Endothelial cell of umbilical vein (primary cell): ENCODE results near the gene ANXA6. TPM values are rescaled to one million over a fixed set of nuclear protein-coding genes. Genes with fewer than 3 reads are reported as not detected.

Source experiments
- BruUV-seq: library from RNA; stranded (reverse); fragments of 400-500 nt; replicated peaks from 2 replicates; lab custom pipeline; 2021; lab: Mats Ljungman, UMichigan
- CTCF ChIA-PET: fragments of 300-600, 350-600 bp; sonication (Branson Sonifier 250); formaldehyde crosslinking; loops from one replicate; lab custom pipeline; 2021; ENCODE audit warnings: antibody characterized with exemption, inconsistent platforms; lab: Charles Lee
- POLR2A ChIA-PET: fragments of 300-600, 350-600 bp; sonication (Branson Sonifier 250); formaldehyde crosslinking; loops from one replicate; lab custom pipeline; 2021; ENCODE audit warnings: antibody characterized with exemption, inconsistent platforms; lab: Charles Lee
- DNase-seq: peaks from one replicate; pipeline ENCODE4 v3.0.0-alpha.2; 2011; ENCODE audit warnings: low read depth, low spot score
- FAIRE-seq: peaks from 2 replicates; lab custom pipeline; 2011; peaks lifted over from hg19 to GRCh38; lab: Jason Lieb, UNC
- H2AFZ ChIP-seq: 2 replicates; pipeline ENCODE4 v1.6.0; 2012; ENCODE audit warnings: low read depth, low read length, control low read depth, inconsistent platforms
- H3K27ac ChIP-seq: 2 replicates; pipeline ENCODE4 v1.5.1; 2011; ENCODE audit warnings: low read depth, mild to moderate bottlenecking, control low read depth, low read length, moderate library complexity; ENCODE audit not compliant: insufficient read depth
- H3K27me3 ChIP-seq, 2 experiments: 2 replicates each; pipeline versions ENCODE4 v1.6.0 to v1.6.1; 2011; ENCODE audit warnings: low read length in 2 of 2, mixed read lengths in 1 of 2; ENCODE audit not compliant: control insufficient read depth in 2 of 2, insufficient read depth in 2 of 2
- H3K36me3 ChIP-seq, 2 experiments: 2 replicates in 1 of 2; 3 replicates in 1 of 2; pipeline ENCODE4 v1.5.1; 2011; ENCODE audit warnings: low read length in 2 of 2, mild to moderate bottlenecking in 1 of 2, moderate library complexity in 1 of 2; ENCODE audit not compliant: control insufficient read depth in 2 of 2, insufficient read depth in 2 of 2; ENCODE audit errors: extremely low read depth in 1 of 2
- H3K4me1 ChIP-seq: 3 replicates; pipeline ENCODE4 v1.5.1; 2011; ENCODE audit warnings: mild to moderate bottlenecking, low read length; ENCODE audit not compliant: control insufficient read depth, insufficient read depth; ENCODE audit errors: extremely low read depth
- H3K4me2 ChIP-seq: 2 replicates; pipeline ENCODE4 v1.6.1; 2011; ENCODE audit warnings: low read length, control low read depth, mixed read lengths; ENCODE audit not compliant: insufficient read depth
- H3K4me3 ChIP-seq, 3 experiments: fragments of 200-600 bp in 1 of 3; sonication (generic), shearing (Covaris generic) in 1 of 3; replicated peaks in 1 of 3; 2 replicates each; pipeline ENCODE4 v1.5.1; 2011 to 2016; ENCODE audit warnings: control low read depth in 3 of 3, low read length in 3 of 3, mild to moderate bottlenecking in 2 of 3, inconsistent platforms in 1 of 3, low read depth in 1 of 3, moderate library complexity in 1 of 3; ENCODE audit not compliant: insufficient read depth in 1 of 3
- H3K79me2 ChIP-seq: 2 replicates; pipeline ENCODE4 v1.6.0; 2012; ENCODE audit warnings: low read length, inconsistent platforms; ENCODE audit not compliant: control insufficient read depth, insufficient read depth
- H3K9ac ChIP-seq: replicated peaks from 2 replicates; pipeline ENCODE3; 2011; ENCODE audit warnings: low read length, control low read depth; ENCODE audit not compliant: insufficient read depth; ENCODE audit errors: extremely low read depth
- H3K9me1 ChIP-seq: replicated peaks from 3 replicates; pipeline ENCODE4 v1.6.0; 2011; ENCODE audit warnings: mild to moderate bottlenecking, low read length; ENCODE audit not compliant: control insufficient read depth, insufficient read depth; ENCODE audit errors: extremely low read depth
- H3K9me3 ChIP-seq: replicated peaks from 2 replicates; pipeline ENCODE4 v1.5.1; 2012; ENCODE audit warnings: low read length, inconsistent platforms; ENCODE audit not compliant: control insufficient read depth, insufficient read depth
- H4K20me1 ChIP-seq: replicated peaks from 2 replicates; pipeline ENCODE3; 2011; ENCODE audit warnings: mild to moderate bottlenecking, low read length; ENCODE audit not compliant: control insufficient read depth, insufficient read depth; ENCODE audit errors: extremely low read depth
- CTCF ChIP-seq, 2 donors: IDR thresholded peaks; 1 replicate in 1 of 2; 2 replicates in 1 of 2; pipeline ENCODE4 v1.5.1; 2011; ENCODE audit warnings: low read length in 2 of 2, mild to moderate bottlenecking in 2 of 2, moderate library complexity in 2 of 2, control low read depth in 1 of 2, inconsistent platforms in 1 of 2, low read depth in 1 of 2; ENCODE audit not compliant: insufficient read depth in 1 of 2; ENCODE audit errors: extremely low read depth in 1 of 2
- EZH2 ChIP-seq: IDR thresholded peaks from 2 replicates; pipeline ENCODE4 v1.6.1; 2012; ENCODE audit warnings: borderline replicate concordance, low read depth, mild to moderate bottlenecking, moderate library complexity, low read length, inconsistent platforms; ENCODE audit not compliant: severe bottlenecking
- GATA2 ChIP-seq: IDR thresholded peaks from 2 replicates; pipeline ENCODE4 v1.7.0; 2011; ENCODE audit warnings: low read depth, mild to moderate bottlenecking, moderate library complexity, mixed read lengths, low read length; ENCODE audit not compliant: insufficient read length, insufficient read depth
- JUN ChIP-seq: IDR thresholded peaks from 2 replicates; pipeline ENCODE4 v1.6.1; 2011; ENCODE audit warnings: borderline replicate concordance, low read depth; ENCODE audit not compliant: insufficient read length, insufficient read depth
- MYC ChIP-seq: IDR thresholded peaks from one replicate; pipeline ENCODE4 v1.6.1; 2011; ENCODE audit warnings: mild to moderate bottlenecking, low read depth, low read length
- POLR2A ChIP-seq: IDR thresholded peaks from 2 replicates; pipeline ENCODE4 v1.6.1; 2012; ENCODE audit warnings: low read depth, mild to moderate bottlenecking, control low read depth, low read length
- POLR2AphosphoS5 ChIP-seq: IDR thresholded peaks from 2 replicates; pipeline ENCODE4 v1.6.1; 2012; ENCODE audit warnings: low read depth, mild to moderate bottlenecking, control low read depth, low read length, moderate library complexity; ENCODE audit not compliant: insufficient read depth
- dilution Hi-C: fragments of 300-500 bp; cut with MboI; formaldehyde crosslinking; loops from one replicate; pipeline ENCODE4 v1.15.0; 2019; ENCODE audit warnings: low sequenced_read_pairs; ENCODE audit not compliant: extremely low pct_ligation_motif_present
- intact Hi-C: fragments of 100-400 bp; cut with micrococcal nuclease; formaldehyde crosslinking; loops from one replicate; pipeline ENCODE4 v1.10.0; 2022
- polyA plus RNA-seq, 4 experiments: library from polyadenylated mRNA; depleted of rRNA in 3 of 4; stranded (reverse) in 3 of 4; unstranded in 1 of 4; fragments of >200 nt; gene quantifications; 2 replicates each; pipeline versions ENCODE4 v1.2.1 to v1.2.3, GENCODE V29; 2011 to 2012; ENCODE audit warnings: missing spikeins in 1 of 4
- total RNA-seq: library from RNA; stranded (reverse); gene quantifications from 2 replicates; pipeline ENCODE4 v1.2.3, GENCODE V29; 2021

Gene ANXA6
- total and polyA plus RNA-seq, 2 donors (not counting 3 experiments of a cell fraction or from before 2014, with no cell fraction given), result 195 to 266 TPM

GRCh38 chr5:151058301-151058700, 99.3 kb downstream of the ANXA6 start:
- FAIRE-seq (no peak), DNase-seq (no peak)
- peaks cover 16% of the 10 kb centered on the region for H3K4me1 ChIP-seq
- H3K4me3 ChIP-seq, result no peak overlapping the region
- H3K9me1 ChIP-seq, result no peaks in the 10 kb centered on the region
- BruUV-seq, result no TSS peak
- no peaks in the 10 kb centered on the region for H3K9me3 ChIP-seq
- no peaks in the 10 kb centered on the region for H3K79me2 ChIP-seq
- H3K27ac ChIP-seq, result no peak overlapping the region
- dilution Hi-C loops, result no loop called here
- no peak overlapping the region for H3K4me2 ChIP-seq
- ChIA-PET POLR2A (no interaction called here), CTCF (interaction anchor here (0.8 to 6.7 kb wide), 9 partner anchors 10 to 181 kb away, joined by 3 to 45 read pairs (median 4); no protein-coding TSS in a partner anchor)
- H3K27me3 ChIP-seq, result no peaks in the 10 kb centered on the region
- peaks cover 3 to 45% of the 10 kb centered on the region in 2 experiments for H3K36me3 ChIP-seq
- TF ChIP-seq MYC (no peak), JUN (no peak), CTCF (IDR thresholded peaks at IDR 0.05; ENCODE audit: extremely low read depth in 1 of 2, insufficient read depth in 1 of 2, low read depth in 1 of 2, low read length in 2 of 2) (peak in 1 of 2 donors; percentile 4), EZH2 (no peak), GATA2 (no peak), POLR2AphosphoS5 (no peak), POLR2A (no peak)
- H4K20me1 ChIP-seq, result no peaks in the 10 kb centered on the region
- intact Hi-C loops, result no loop called here
- no peak overlapping the region for H3K9ac ChIP-seq
- no peak overlapping the region for H2AFZ ChIP-seq
